Umbilical cord (tissue), 2 donors: ENCODE data around the gene SND1. TPM values are rescaled to one million over a fixed set of nuclear protein-coding genes. Genes with fewer than 3 reads are reported as not detected.
A peak's percentile ranks its signal among the peaks of the same experiment; 100 is the strongest.

Source experiments
- DNase-seq: peaks from one replicate; pipeline ENCODE4 v3.0.0-alpha.2; 2015; ENCODE audit warnings: low spot score
- total RNA-seq: library from RNA; depleted of rRNA; stranded (reverse); fragments of >200 nt; gene quantifications from one replicate; pipeline ENCODE4 v1.2.3, GENCODE V29; 2014; ENCODE audit warnings: low replicate concordance; ENCODE audit not compliant: insufficient read depth

The SND1 gene
- total RNA-seq = 101 TPM

- DNase-seq = peak; percentile 100
These were observed at the start of gene SND1 for GRCh38 chr7:127651556-127652332. SND1 (plus strand) TSS chr7:127652194; CDS start chr7:127652374, 180 bp downstream.

GRCh38 chr7:127608446-127608845 is 43.5 kb upstream of the SND1 start:
- no peak for DNase-seq

- DNase-seq = no peak
These were observed 42.7 kb upstream of the SND1 start for GRCh38 chr7:127609297-127609696.

- DNase-seq = no peak
These were observed 39.7 kb upstream of the SND1 start for GRCh38 chr7:127612263-127612662.

GRCh38 chr7:127616724-127617123 is 35.3 kb upstream of the SND1 start:
- no peak for DNase-seq

GRCh38 chr7:127618042-127618441 is 34.0 kb upstream of the SND1 start, which contains the start of gene PAX4:
PAX4 (minus strand) TSS chr7:127618142; CDS start chr7:127615928, 2,214 bp downstream.
- no peak for DNase-seq

- DNase-seq = no peak
These were observed 33.2 kb upstream of the SND1 start for GRCh38 chr7:127618775-127619174.

- DNase-seq = no peak
These were observed 32.2 kb upstream of the SND1 start for GRCh38 chr7:127619681-127620405.

GRCh38 chr7:127620406-127621233 is 31.4 kb upstream of the SND1 start:
- no peak for DNase-seq

GRCh38 chr7:127625331-127625730 is 26.7 kb upstream of the SND1 start:
- DNase-seq = no peak

- no peak for DNase-seq
These were observed 23.5 kb upstream of the SND1 start for GRCh38 chr7:127628445-127628844.

GRCh38 chr7:127629268-127629854 is 22.6 kb upstream of the SND1 start:
- DNase-seq = no peak

GRCh38 chr7:127632276-127632910 is 19.6 kb upstream of the SND1 start:
- DNase-seq = no peak

- no peak for DNase-seq
These were observed 16.2 kb upstream of the SND1 start for GRCh38 chr7:127635659-127636285.

GRCh38 chr7:127638197-127638596 is 13.8 kb upstream of the SND1 start:
- no peak for DNase-seq

- DNase-seq = peak; percentile 71
These were observed 7.5 kb upstream of the SND1 start for GRCh38 chr7:127644484-127644883.

GRCh38 chr7:127647636-127648035 is 4.4 kb upstream of the SND1 start:
- DNase-seq = no peak

- peak; percentile 68 for DNase-seq
These were observed 3.0 kb upstream of the SND1 start for GRCh38 chr7:127648986-127649385.

- no peak for DNase-seq
These were observed 993 bp upstream of the SND1 start for GRCh38 chr7:127650847-127651555.
